ENCODE results near the gene OSBPL6. TPM values are rescaled to one million over a fixed set of nuclear protein-coding genes. Genes with fewer than 3 reads are reported as not detected.
"Not testable (repeated sequence)": the region's sequence is repeated elsewhere in the genome, so short reads cannot be mapped to it uniquely, and the experiment has no call there.

The OSBPL6 gene
- total RNA-seq, 1 experiment from 2014 or later: 3.4 TPM

- DNase-seq (ENCODE audit: low spot score): peak; percentile 74
- in situ Hi-C loops (cut with HindIII; ENCODE audit: low sequenced_read_pairs): no loop called here
These were observed 1.3 kb downstream of the OSBPL6 start for GRCh38 chr2:178195390-178196166.

GRCh38 chr2:178197791-178198190 lies 3.5 kb downstream of the OSBPL6 start:
- in situ Hi-C loops (cut with HindIII; ENCODE audit: low sequenced_read_pairs): no loop called here
- no peak for DNase-seq (ENCODE audit: low spot score)

GRCh38 chr2:178198441-178198840 lies 4.1 kb downstream of the OSBPL6 start:
- in situ Hi-C loops (cut with HindIII; ENCODE audit: low sequenced_read_pairs): not testable (repeated sequence)

GRCh38 chr2:178199334-178199733 lies 5.0 kb downstream of the OSBPL6 start:
- in situ Hi-C loops (cut with HindIII; ENCODE audit: low sequenced_read_pairs): no loop called here
- DNase-seq (ENCODE audit: low spot score): no peak

More at GRCh38 chr2:178198441-178198840, 4.1 kb downstream of the OSBPL6 start:
- not testable (repeated sequence) for DNase-seq (ENCODE audit: low spot score)

- no peak for DNase-seq (ENCODE audit: low spot score)
- in situ Hi-C loops (cut with HindIII; ENCODE audit: low sequenced_read_pairs): no loop called here
These were observed 6.0 kb downstream of the OSBPL6 start for GRCh38 chr2:178200331-178200730.

- no peak for DNase-seq (ENCODE audit: low spot score)
- in situ Hi-C loops (cut with HindIII; ENCODE audit: low sequenced_read_pairs): no loop called here
These were observed 8.6 kb downstream of the OSBPL6 start for GRCh38 chr2:178202927-178203326.

- no peak for DNase-seq (ENCODE audit: low spot score)
- in situ Hi-C loops (cut with HindIII; ENCODE audit: low sequenced_read_pairs): no loop called here
These were observed 10.7 kb downstream of the OSBPL6 start for GRCh38 chr2:178204977-178205376.

GRCh38 chr2:178205853-178206521 lies 11.7 kb downstream of the OSBPL6 start:
- DNase-seq (ENCODE audit: low spot score): no peak
- in situ Hi-C loops (cut with HindIII; ENCODE audit: low sequenced_read_pairs): no loop called here

GRCh38 chr2:178208336-178208735 lies 14.0 kb downstream of the OSBPL6 start:
- DNase-seq (ENCODE audit: low spot score): no peak
- in situ Hi-C loops (cut with HindIII; ENCODE audit: low sequenced_read_pairs): no loop called here

- no peak for DNase-seq (ENCODE audit: low spot score)
- in situ Hi-C loops (cut with HindIII; ENCODE audit: low sequenced_read_pairs): no loop called here
These were observed 14.5 kb downstream of the OSBPL6 start for GRCh38 chr2:178208817-178209216.

GRCh38 chr2:178211460-178211859 lies 17.1 kb downstream of the OSBPL6 start:
- no peak for DNase-seq (ENCODE audit: low spot score)
- in situ Hi-C loops (cut with HindIII; ENCODE audit: low sequenced_read_pairs): no loop called here

GRCh38 chr2:178211943-178212342 lies 17.6 kb downstream of the OSBPL6 start:
- DNase-seq (ENCODE audit: low spot score): no peak
- in situ Hi-C loops (cut with HindIII; ENCODE audit: low sequenced_read_pairs): no loop called here

GRCh38 chr2:178213991-178214390 lies 19.7 kb downstream of the OSBPL6 start:
- no peak for DNase-seq (ENCODE audit: low spot score)
- in situ Hi-C loops (cut with HindIII; ENCODE audit: low sequenced_read_pairs): no loop called here

GRCh38 chr2:178219247-178219646 lies 24.9 kb downstream of the OSBPL6 start:
- in situ Hi-C loops (cut with HindIII; ENCODE audit: low sequenced_read_pairs): no loop called here

GRCh38 chr2:178220814-178221213 lies 26.5 kb downstream of the OSBPL6 start:
- in situ Hi-C loops (cut with HindIII; ENCODE audit: low sequenced_read_pairs): no loop called here
- no peak for DNase-seq (ENCODE audit: low spot score)

More at GRCh38 chr2:178219247-178219646, 24.9 kb downstream of the OSBPL6 start:
- DNase-seq (ENCODE audit: low spot score): no peak

GRCh38 chr2:178221556-178221955 lies 27.2 kb downstream of the OSBPL6 start:
- DNase-seq (ENCODE audit: low spot score): no peak
- in situ Hi-C loops (cut with HindIII; ENCODE audit: low sequenced_read_pairs): no loop called here

- in situ Hi-C loops (cut with HindIII; ENCODE audit: low sequenced_read_pairs): no loop called here
These were observed 29.5 kb downstream of the OSBPL6 start for GRCh38 chr2:178223806-178224205.

GRCh38 chr2:178225006-178225805 lies 30.9 kb downstream of the OSBPL6 start:
- no peak for DNase-seq (ENCODE audit: low spot score)
- in situ Hi-C loops (cut with HindIII; ENCODE audit: low sequenced_read_pairs): no loop called here

More at GRCh38 chr2:178223806-178224205, 29.5 kb downstream of the OSBPL6 start:
- no peak for DNase-seq (ENCODE audit: low spot score)

- DNase-seq (ENCODE audit: low spot score): no peak
- in situ Hi-C loops (cut with HindIII; ENCODE audit: low sequenced_read_pairs): no loop called here
These were observed 32.9 kb downstream of the OSBPL6 start for GRCh38 chr2:178227187-178227586.

GRCh38 chr2:178229927-178230326 lies 35.6 kb downstream of the OSBPL6 start:
- in situ Hi-C loops (cut with HindIII; ENCODE audit: low sequenced_read_pairs): no loop called here
- no peak for DNase-seq (ENCODE audit: low spot score)

All from G401 (cell line).